Islet precursor cell (in vitro differentiated cells): ENCODE data around the gene DNAH9.

Experiments used
- DNase-seq: peaks from one replicate; pipeline ENCODE4 v3.0.0-alpha.2; 2018

Gene DNAH9

GRCh38 chr17:11651089-11651488, 52.8 kb downstream of the DNAH9 start:
- DNase-seq: no peak

DNA sequence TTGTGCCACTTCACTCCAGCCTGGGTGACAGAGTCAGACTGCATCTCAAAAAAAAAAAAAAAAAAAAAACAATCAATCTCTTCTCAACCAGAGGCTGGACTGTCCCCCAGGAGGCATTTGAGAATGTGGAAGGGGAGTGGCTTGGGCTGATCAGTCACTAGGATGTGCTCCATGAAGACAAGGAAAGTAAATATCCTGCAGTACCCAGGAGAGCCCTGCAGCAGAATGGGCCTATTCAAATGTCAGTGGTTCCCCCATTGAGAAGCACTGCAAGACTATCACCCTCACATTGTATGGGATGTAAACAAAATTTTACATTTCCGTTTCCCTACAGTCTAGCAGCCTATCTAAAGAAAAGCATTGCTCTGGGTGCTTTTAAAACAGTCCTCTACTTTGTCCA, 70.3 kb downstream of the DNAH9 start:
- no peak for DNase-seq

DNA sequence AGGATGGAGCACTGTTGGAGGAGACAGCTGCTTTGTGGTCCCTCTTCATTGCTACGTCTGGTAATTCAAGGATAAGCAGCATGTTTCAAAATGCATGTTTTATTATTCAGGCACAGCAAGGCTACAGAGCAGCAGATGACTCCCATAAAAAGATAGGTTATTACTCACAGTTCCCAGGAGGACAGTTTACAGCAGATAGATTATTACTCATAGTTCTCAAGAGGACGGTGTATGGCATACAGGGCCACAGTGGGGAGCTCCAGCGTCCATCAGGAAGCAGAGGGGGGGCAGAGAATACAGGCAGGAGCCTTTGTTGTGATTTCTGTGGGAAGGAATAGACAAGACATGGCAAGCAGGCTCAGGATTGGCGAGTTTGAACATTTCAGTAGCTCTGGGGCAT, 72.9 kb downstream of the DNAH9 start:
- DNase-seq: no peak

GRCh38 chr17:11682646-11683045, 84.4 kb downstream of the DNAH9 start:
- no peak for DNase-seq

DNA sequence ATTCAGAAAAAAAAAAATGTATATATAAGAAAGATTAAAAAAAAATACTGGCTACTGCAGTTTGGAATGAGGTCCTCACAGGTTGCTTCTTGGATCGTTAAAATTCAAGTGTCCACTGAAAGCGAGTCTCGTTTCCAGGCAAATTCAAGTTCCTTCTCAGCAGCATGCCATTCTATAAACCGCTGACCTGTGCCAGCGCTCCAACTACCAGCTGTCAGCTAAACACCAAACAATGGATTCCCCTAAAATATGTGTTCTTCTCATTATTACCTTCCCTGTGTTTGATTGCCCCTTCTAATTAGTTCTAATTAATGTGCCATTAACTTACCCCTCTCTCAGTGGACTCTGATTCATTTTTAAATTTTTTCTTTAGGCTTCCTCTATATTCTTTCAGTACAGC, 92.4 kb downstream of the DNAH9 start:
- DNase-seq: no peak

- DNase-seq: no peak
Measured at GRCh38 chr17:11692688-11693087, 94.4 kb downstream of the DNAH9 start.

DNA sequence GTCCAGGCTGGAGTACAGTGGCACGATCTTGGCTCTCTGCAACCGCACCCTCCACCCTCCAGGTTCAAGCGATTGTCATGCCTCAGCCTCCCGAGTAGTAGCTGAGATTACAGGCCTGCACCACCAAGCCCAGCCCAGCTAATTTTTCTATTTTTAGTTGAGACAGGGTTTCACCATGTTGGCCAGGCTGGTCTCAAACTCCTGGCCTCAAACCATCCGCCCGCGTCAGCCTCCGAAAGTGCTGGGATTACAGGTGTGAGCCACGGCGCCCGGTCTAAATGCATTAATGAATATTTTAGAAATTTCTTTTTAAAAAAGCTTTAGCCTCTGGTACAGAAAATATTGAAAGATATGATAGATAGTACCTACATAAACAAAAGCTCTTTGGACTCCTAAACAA, 95.0 kb downstream of the DNAH9 start:
- DNase-seq: no peak

- DNase-seq: no peak
Measured at GRCh38 chr17:11700668-11701067, 102.4 kb downstream of the DNAH9 start.

GRCh38 chr17:11701911-11702310, 103.6 kb downstream of the DNAH9 start:
- DNase-seq: no peak

GRCh38 chr17:11704041-11704440, 105.8 kb downstream of the DNAH9 start:
- DNase-seq: no peak

DNA sequence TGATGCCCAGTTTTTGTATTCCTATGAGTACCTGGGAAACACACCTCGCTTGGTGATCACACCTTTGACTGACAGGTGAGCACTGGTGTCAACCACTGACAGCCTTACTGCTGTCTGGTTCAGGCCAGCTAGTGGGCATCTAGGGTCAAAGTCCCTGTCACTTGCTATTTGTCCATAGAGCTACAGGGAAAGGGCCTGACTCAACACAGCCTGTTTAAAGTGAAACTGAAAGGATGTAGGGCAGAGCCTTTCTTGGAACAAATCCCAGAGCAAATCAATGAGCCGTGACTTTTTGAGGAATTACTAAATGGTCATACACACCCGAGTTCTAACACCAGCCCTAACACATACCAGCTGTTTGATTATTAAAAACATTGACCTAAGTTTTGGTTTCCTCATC, 106.8 kb downstream of the DNAH9 start:
- DNase-seq: no peak

DNA sequence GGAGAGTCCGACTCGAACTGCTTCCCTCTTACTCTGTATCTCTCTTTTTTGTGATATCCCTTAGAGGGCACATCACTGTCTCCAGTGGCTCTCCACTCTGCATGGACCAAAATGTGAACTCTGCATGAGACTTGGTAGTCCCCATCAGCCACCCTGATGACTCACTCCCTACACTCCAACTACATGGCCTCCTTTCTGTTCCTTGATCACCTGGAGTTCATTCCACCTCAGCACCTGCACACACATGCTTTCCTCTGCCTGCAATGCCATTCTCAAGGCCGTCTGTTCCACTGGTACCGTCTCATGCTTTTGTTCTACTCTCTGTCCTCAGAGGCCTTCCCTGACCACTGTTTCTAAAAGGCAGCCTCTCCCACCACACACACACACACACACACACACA, 109.3 kb downstream of the DNAH9 start:
- no peak for DNase-seq

DNA sequence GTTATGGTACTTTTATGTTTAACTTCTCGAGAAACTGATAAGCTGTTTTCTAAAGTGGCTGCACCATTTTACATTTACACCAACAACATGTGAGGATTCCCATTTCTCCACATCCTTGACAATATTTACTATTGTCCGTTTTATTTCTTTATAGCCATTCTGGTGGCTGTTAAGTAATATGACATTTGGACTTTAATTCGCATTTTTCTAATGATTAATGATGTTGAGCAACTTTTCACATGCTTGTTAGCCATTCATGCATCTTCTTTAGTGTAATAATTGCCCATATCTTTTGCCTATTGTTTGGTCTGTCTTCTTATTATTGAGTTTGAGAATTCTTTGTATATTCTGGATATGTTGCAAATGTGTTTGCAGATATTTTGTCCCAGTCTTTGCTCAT, 114.2 kb downstream of the DNAH9 start:
- no peak for DNase-seq

DNA sequence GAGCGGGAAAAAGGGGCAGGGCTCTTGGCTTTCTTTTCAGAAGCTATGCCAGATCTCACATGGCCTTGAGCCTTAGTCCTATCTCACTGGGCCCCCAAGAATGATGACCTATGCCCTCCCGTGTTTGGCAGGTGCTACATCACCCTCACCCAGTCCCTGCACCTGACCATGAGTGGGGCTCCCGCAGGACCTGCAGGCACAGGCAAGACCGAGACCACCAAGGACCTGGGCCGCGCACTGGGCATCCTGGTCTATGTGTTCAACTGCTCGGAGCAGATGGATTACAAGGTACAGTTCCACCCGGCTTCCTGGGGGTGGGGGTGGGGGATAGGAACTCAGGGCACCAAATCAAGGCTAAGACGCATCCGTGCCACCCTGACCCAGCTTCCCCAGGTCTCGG, 120.9 kb downstream of the DNAH9 start:
- DNase-seq: peak; percentile 50

DNA sequence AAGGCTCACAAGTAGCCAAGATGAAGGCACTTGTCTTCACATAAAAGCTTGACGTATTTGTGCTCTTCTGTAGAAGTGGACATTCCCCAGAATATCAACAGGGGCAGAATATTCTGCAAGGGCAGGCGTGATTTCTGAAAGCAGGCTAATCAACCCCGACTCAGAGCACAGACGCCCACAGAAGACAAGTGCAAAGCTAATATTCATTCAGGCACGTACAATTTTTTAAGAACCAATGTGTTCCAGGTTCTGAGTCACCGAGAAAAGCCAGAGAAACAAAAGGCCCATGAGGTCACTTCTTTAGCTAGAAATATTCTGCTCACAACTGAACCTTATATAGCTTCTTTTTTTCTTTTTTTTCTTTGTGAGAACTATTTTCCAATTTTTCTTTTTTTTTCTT, 121.6 kb downstream of the DNAH9 start:
- DNase-seq: no peak

- no peak for DNase-seq
Measured at GRCh38 chr17:11720816-11721215, 122.5 kb downstream of the DNAH9 start.

- no peak for DNase-seq
Measured at GRCh38 chr17:11730747-11731146, 132.5 kb downstream of the DNAH9 start.

DNA sequence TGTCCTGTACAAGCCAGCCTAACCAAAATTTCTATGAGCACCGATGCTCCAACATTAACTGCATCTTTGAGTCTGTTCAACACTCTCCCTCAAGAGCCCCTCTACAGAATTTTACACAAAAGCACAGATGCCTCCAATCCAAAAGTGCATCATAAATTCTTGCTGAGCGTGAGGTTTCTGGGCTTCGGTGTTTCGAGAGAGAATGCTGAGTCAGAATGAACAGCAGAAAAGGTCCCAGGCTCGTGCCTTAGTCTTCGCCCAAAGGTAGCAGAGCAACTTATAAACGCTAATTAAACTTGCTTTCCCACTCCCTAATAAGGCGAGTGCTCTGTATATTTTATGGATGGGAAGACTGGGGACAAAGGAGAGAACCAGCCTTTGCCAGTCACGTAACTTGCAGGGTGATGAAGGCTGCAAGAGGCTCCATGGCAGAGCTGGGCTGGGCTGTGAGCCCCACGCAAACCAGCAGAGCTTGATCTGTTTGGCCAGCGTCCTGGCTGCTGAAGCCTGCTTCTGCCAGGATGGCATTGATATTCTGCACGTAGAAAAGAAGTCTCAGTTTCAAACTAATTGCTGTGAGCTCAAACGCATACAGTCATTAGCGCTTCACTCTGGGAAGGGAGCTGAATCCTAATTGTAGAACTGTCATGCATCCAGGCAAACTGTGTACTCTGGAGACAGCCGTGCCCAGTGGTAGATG, 138.5 kb downstream of the DNAH9 start:
- no peak for DNase-seq

- DNase-seq: no peak
Measured at GRCh38 chr17:11737313-11737679, 139.0 kb downstream of the DNAH9 start.

GRCh38 chr17:11738151-11738550, 139.9 kb downstream of the DNAH9 start:
- no peak for DNase-seq

GRCh38 chr17:11739351-11739750, 141.1 kb downstream of the DNAH9 start:
- no peak for DNase-seq

- DNase-seq: no peak
Measured at GRCh38 chr17:11739848-11740247, 141.6 kb downstream of the DNAH9 start.

GRCh38 chr17:11742886-11743285, 144.6 kb downstream of the DNAH9 start:
- DNase-seq: no peak

DNA sequence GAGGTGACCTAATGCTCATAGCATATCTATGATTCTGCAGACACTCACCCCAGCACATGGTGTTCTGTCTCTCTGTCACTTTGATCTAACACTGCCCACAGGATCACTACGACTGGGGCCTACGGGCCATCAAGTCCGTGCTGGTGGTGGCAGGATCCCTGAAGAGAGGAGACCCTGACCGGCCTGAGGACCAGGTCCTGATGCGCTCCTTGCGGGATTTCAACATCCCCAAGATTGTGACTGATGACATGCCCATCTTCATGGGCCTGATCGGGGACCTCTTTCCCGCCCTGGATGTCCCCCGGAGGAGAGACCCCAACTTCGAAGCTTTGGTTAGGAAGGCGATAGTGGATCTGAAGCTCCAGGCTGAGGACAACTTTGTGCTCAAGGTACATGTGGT, 146.4 kb downstream of the DNAH9 start:
- no peak for DNase-seq

DNA sequence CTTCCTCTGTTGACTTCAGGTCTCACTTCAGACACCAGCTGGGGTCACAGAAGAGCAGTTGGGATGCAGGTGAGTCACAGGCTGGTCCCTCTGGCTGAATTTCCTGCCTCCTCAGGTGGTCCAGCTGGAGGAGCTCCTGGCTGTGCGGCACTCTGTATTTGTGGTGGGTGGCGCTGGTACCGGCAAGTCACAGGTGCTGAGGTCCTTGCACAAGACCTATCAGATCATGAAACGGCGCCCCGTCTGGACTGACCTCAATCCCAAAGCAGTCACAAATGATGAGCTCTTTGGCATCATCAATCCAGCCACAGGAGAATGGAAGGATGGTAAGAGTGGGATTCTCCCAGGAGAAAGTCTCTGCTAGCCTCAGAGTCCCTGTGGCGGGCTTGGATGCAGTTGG, 149.2 kb downstream of the DNAH9 start:
- DNase-seq: no peak

DNA sequence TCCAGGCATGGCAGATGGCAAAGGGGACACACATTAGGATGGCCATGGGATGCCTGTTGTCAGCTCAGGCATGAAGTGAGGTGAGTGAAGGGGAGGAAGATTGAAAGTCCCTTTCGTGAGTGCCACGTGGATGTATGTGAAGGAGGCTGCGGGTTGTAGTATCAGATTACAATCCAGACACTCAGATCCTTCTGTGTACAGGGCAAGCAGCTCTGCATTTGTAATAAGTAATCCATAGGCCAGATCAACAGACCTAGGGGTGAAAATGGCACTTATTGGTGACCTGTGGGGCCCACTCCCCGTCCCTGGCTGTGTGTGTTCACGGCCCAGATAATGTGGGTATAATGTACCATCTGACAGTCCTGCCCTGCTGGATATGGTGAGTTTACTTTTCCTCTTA, 159.5 kb downstream of the DNAH9 start:
- no peak for DNase-seq
